ENCODE measurements around the gene EPHB2. TPM values are rescaled to one million over a fixed set of nuclear protein-coding genes. Genes with fewer than 3 reads are reported as not detected.

Gene EPHB2
- total RNA-seq, 4 donors from 2014 or later, result 0.32 to 4.0 (median 1.7) TPM

DNA sequence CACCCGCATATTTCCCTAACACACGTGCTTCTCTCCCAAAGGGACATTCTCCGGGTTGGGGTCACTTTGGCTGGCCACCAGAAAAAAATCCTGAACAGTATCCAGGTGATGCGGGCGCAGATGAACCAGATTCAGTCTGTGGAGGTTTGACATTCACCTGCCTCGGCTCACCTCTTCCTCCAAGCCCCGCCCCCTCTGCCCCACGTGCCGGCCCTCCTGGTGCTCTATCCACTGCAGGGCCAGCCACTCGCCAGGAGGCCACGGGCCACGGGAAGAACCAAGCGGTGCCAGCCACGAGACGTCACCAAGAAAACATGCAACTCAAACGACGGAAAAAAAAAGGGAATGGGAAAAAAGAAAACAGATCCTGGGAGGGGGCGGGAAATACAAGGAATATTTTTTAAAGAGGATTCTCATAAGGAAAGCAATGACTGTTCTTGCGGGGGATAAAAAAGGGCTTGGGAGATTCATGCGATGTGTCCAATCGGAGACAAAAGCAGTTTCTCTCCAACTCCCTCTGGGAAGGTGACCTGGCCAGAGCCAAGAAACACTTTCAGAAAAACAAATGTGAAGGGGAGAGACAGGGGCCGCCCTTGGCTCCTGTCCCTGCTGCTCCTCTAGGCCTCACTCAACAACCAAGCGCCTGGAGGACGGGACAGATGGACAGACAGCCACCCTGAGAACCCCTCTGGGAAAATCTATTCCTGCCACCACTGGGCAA lies 202.9 kb downstream of the EPHB2 start:
- Histone ChIP-seq H3K27me3 (peaks cover 5% of the 10 kb centered on the region), H3K36me3 (no peaks in the 10 kb centered on the region), H3K4me3 (no peak overlapping the region), H3K4me1 (peaks cover 6% of the 10 kb centered on the region), H3K9me3 (no peaks in the 10 kb centered on the region), H3K27ac (no peak overlapping the region)
- no peak for TF ChIP-seq EP300 (IDR thresholded peaks at IDR 0.05)
- TF ChIP-seq POLR2AphosphoS5 (IDR thresholded peaks at IDR 0.05), result no peak
- no peak for TF ChIP-seq POLR2A (IDR thresholded peaks at IDR 0.05)
- no peak for TF ChIP-seq CTCF (IDR thresholded peaks at IDR 0.05)
- 68% methylated on average over 24 of the region's 24 CpGs for WGBS
- DNase-seq (ENCODE audit: low spot score in 2 of 2), result no peak

GRCh38 chr1:22914156-22914555 lies 203.5 kb downstream of the EPHB2 start:
- peaks cover 5% of the 10 kb centered on the region for H3K27me3 ChIP-seq
- 78% methylated on average over 10 of the region's 10 CpGs for WGBS
- H3K36me3 ChIP-seq, result no peaks in the 10 kb centered on the region
- no peak for DNase-seq (ENCODE audit: low spot score in 2 of 2)
- no peaks in the 10 kb centered on the region for H3K9me3 ChIP-seq
- peaks cover 6% of the 10 kb centered on the region for H3K4me1 ChIP-seq
- TF ChIP-seq EP300 (IDR thresholded peaks at IDR 0.05) (no peak), POLR2AphosphoS5 (IDR thresholded peaks at IDR 0.05) (no peak), CTCF (IDR thresholded peaks at IDR 0.05) (no peak), POLR2A (IDR thresholded peaks at IDR 0.05) (no peak)
- H3K27ac ChIP-seq, result no peak overlapping the region
- no peak overlapping the region for H3K4me3 ChIP-seq

GRCh38 chr1:22914633-22915217 lies 204.1 kb downstream of the EPHB2 start:
- no peaks in the 10 kb centered on the region for H3K36me3 ChIP-seq
- no peak for TF ChIP-seq EP300 (IDR thresholded peaks at IDR 0.05)
- no peak for TF ChIP-seq POLR2A (IDR thresholded peaks at IDR 0.05)
- TF ChIP-seq POLR2AphosphoS5 (IDR thresholded peaks at IDR 0.05), result no peak
- TF ChIP-seq CTCF (IDR thresholded peaks at IDR 0.05), result no peak
- no peaks in the 10 kb centered on the region for H3K9me3 ChIP-seq
- H3K4me1 ChIP-seq, result peaks cover 6% of the 10 kb centered on the region
- H3K4me3 ChIP-seq, result no peak overlapping the region
- H3K27ac ChIP-seq, result no peak overlapping the region
- peaks cover 5% of the 10 kb centered on the region for H3K27me3 ChIP-seq
- WGBS, result 76% methylated on average over 5 of the region's 8 CpGs
- no peak for DNase-seq (ENCODE audit: low spot score in 2 of 2)

- H3K27me3 ChIP-seq, result peaks cover 5% of the 10 kb centered on the region
- H3K9me3 ChIP-seq, result no peaks in the 10 kb centered on the region
- no peak overlapping the region for H3K4me3 ChIP-seq
- WGBS, result 62% methylated on average over 7 of the region's 7 CpGs
- H3K4me1 ChIP-seq, result peaks cover 6% of the 10 kb centered on the region
- H3K36me3 ChIP-seq, result no peaks in the 10 kb centered on the region
- TF ChIP-seq CTCF (IDR thresholded peaks at IDR 0.05) (no peak), POLR2A (IDR thresholded peaks at IDR 0.05) (no peak), POLR2AphosphoS5 (IDR thresholded peaks at IDR 0.05) (no peak), EP300 (IDR thresholded peaks at IDR 0.05) (no peak)
- H3K27ac ChIP-seq, result no peak overlapping the region
- DNase-seq (ENCODE audit: low spot score in 2 of 2), result no peak
These were observed 204.6 kb downstream of the EPHB2 start for GRCh38 chr1:22915231-22915630.

- DNase-seq (ENCODE audit: low spot score in 2 of 2), result no peak
- Histone ChIP-seq H3K4me1 (peaks cover 6% of the 10 kb centered on the region), H3K27ac (no peak overlapping the region), H3K4me3 (no peak overlapping the region), H3K27me3 (peaks cover 5% of the 10 kb centered on the region), H3K36me3 (no peaks in the 10 kb centered on the region), H3K9me3 (no peaks in the 10 kb centered on the region)
- TF ChIP-seq POLR2AphosphoS5 (IDR thresholded peaks at IDR 0.05) (no peak), POLR2A (IDR thresholded peaks at IDR 0.05) (no peak), CTCF (IDR thresholded peaks at IDR 0.05) (no peak), EP300 (IDR thresholded peaks at IDR 0.05) (no peak)
- 75% methylated on average over 12 of the region's 15 CpGs for WGBS
These were observed 205.3 kb downstream of the EPHB2 start for GRCh38 chr1:22915816-22916470.

Data from suprapubic skin (tissue), 4 donors.